Stimulated activated CD4-positive, alpha-beta T cell treated with anti-CD3 and anti-CD28 coated beads, Interleukin-12 subunit alpha, Interleukin-12 subunit beta, amount 100 ng/mL, for 4 hours (primary cell): ENCODE results near the gene SERPINB10.
"Not testable (repeated sequence)": the region's sequence is repeated elsewhere in the genome, so short reads cannot be mapped to it uniquely, and the experiment has no call there.

Source experiments
- DNase-seq: peaks from one replicate; pipeline ENCODE4 v3.0.0-alpha.2; 2020

SERPINB10 gene

DNA sequence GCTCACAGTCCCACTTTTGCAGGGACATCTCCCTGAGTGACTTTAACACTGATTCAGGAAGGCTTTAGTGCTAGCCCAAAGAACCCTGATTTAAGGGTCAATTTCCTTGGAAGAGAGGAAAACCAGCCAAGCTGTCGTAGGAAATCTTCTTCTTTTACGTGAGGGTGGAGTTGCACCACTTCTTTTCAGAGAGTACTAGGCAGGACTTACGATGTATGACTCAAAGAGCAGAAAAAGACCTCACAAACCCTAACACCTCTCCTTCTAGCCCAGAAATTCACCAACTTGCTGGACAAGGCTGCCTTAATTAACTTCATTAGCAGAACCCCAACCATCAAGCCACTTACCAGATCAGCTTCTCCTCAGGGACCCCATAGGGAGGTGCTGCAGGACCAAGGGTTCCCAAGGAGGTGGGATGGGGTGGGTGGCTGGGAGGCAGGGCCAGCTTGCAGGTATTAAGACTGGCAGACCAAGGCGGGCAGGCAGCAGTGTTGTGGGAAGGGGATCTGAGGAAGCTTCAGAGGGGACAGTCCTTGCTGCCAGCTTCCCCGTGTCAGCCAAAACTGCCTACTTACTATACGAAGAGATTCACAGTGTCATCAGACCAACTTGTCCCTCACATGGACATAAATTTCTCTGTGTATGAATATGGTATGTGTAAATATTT is 13.5 kb upstream of the SERPINB10 start:
- DNase-seq = no peak

DNA sequence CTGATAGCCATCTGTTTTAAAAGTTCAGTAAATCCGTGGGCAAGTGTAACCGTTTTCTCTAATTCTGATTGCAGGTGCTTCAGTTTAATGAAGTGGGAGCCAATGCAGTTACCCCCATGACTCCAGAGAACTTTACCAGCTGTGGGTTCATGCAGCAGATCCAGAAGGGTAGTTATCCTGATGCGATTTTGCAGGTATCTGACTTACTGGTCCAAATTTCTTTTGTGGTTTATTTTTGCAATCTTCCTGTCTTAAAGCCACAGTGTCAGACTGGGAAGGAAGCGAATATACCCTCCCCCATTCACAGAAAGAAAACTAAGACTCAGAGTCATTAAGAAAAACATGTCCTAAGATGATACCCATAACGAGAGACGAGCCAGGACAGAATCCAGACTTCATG is 12.6 kb upstream of the SERPINB10 start:
- DNase-seq = no peak

DNA sequence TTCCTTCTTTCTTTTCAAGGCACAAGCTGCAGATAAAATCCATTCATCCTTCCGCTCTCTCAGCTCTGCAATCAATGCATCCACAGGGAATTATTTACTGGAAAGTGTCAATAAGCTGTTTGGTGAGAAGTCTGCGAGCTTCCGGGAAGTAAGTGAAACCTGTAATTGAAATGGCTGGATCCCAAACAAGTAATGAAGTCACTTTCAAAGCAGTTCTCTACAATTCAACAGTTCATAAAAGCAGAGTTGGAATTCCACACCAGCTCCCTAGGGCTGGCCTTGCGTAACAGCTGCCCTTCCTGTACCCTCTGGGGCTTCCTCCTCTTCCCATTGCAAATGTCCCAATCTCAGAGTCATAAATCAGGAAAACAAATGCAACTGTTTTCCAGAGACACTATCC is 10.7 kb upstream of the SERPINB10 start:
- DNase-seq = no peak

DNA sequence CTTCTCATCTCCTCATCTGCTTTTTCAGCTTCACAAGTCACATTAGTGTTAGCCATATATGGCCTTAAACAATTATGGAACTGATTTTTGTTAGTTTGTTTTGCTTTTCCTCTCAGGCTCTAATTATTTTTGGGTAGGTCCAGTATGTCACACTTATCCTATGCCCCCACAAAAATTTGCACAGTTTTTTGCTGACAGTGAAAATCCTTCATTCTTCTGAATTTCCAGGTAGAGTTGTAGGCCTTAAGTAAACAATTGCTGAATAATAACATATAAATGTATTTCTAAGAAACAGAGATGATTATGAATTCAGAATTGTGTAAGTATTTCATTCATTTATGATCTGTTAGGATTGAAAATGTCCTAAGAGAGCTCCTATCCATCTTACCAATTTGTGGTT is 8.6 kb upstream of the SERPINB10 start:
- DNase-seq = no peak

DNA sequence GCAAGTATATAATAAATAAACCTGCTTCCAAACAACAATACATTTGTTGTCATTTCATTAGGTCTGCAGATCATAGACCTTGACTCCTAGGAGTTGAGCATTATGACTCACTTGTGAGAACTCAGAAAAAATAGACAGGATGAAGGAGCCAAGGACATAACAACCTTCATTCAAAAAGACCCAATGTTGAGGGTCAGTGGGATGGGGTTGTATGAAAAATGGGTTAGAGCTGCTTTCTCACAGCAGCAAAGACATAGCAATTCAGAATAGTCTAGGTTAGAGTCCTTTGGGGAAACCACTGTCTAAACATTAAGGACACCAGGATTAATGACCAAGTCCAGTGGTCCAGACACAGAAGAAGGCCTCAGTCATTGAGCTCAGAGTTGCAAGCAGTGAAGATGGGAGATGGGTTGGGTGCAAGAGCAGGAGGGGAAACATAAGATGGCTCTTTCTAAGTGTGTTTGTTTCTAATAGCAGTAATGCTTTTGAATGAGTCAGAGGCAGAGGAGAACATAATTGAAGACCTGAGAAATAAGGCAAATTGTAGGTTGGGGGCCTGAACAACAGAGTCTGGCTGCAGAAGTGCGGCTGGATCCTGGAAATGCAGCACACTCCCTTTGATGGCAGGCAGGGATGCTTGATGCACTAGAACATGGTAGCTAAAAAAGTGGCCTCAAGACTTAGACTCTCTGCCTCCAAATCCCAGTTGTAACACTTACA is 3.7 kb upstream of the SERPINB10 start:
- DNase-seq = no peak

DNA sequence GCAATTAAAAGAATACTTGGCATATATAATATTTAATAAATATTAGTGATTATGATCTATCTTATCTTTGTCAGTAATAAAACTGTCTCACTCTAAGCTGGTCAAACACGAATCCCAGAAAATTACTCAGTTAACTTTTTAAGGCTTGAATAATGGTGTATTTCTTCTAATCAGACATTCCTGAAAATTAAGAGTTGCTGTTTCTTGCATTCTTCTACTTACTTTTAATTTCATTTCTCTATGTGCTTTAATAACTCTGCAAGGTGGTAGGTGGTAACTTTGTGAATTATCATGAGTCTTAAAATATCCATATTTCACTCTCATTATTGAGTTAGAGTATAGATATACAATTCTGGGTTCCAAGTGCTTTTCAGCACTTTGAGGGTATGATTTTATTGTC is 3.1 kb upstream of the SERPINB10 start:
- no peak for DNase-seq

DNA sequence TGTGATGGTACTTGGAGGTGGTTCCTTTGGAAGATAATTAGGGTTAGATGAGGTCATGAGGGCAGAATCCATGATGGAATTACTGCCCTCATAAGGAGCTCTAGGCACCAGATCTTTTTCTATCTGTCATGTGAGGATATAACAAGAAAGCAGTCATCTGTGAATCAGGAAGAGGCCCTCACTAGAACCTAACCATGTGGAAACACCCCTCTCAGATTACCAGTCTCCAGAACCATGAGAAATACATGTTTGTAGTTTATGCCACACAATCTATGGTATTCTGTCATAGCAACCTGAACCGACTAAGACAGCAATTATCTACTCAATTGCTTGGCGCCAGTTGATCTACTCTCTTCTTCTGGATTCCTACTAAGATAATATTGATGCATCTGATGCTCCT is 2.4 kb upstream of the SERPINB10 start:
- no peak for DNase-seq

DNA sequence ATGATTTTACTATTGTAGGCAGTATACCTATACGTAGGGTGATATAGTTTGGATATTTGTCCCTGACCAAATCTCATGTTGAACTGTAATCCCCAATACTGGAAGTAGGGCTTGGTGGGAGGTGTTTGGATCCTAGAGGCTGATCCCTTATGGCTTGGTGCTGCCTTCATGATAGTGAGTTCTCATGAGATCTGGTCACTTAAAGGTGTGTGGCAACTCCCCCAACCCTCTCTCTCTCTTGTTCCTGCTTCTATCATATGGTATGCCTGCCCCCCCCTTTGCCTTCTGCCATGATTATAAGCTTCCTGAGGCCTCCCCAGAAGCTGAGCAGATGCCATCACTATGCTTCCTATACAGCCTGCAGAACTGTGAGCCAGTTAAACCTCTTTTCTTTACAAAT is 1.7 kb upstream of the SERPINB10 start:
- no peak for DNase-seq

DNA sequence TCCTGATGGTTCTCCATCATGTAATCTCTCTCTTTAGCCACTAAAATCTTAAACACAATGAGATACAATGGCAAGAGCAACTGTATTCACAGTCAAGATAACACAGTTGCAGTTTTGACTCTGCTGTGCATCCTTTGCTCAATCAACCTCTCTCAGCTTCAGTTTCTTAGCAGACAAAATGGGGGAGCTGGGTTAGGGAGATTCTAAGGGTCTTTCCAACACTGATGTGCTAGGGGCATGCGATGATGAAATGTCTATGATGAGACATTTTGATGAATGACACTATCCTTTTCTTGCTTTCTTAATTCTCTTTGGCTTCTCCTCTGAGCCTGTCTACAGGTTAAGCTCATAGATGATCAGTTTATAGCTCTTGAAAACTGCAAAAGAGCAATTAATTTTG is 1.1 kb downstream of the SERPINB10 start:
- no peak for DNase-seq

DNA sequence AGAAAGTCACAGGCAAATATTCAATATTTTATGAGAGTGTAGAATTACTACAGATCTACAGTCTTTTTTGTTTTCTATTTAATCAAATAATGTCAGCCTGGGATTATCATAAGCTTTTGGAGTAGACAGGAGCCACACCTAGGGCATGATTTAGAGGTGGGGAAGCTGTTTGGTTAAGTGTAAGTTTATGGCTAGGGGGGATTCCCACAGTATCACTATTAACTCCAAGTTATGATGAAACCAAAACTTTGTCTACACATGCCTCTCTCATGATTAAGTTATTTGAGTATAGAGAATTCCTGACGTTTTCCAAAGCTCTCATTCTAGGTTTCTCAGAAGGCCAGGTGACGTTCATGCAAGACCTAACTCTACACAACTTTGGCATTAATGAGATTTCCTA is 2.1 kb downstream of the SERPINB10 start:
- DNase-seq = no peak

DNA sequence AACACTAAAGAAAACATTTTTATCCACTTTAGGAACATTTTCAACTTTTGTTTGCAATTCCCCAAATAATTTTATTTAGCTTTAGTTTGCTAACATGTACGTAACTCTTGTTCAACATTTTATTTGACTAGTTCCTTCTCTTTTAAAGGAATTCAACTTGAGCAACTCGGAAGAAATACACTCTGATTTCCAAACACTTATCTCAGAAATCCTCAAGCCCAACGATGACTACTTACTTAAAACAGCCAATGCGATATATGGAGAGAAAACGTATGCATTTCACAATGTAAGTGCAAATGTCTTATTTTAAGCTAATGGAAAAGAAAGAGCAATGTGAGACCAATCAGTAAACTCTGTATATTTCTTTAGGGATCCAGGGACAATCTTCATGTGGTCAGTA is 10.1 kb downstream of the SERPINB10 start:
- DNase-seq = no peak

DNA sequence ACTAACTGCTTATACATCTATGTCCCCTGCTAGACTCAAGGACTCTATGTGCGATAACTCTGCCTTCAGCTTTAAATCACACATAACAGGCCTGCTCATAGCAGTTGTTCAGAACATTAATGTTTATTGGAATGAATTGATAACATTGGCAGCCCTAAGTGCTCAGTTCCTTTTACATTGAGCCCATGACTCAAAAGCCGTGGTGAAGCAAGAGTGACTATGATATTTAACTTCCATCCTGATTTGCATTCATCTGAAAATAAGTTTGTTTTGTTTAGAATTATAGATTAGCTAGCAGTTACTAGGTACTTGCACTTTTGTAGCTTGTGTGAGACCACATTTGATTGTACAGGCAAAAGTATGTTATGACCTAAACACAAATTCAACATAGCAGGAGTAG is 14.3 kb downstream of the SERPINB10 start:
- no peak for DNase-seq

DNA sequence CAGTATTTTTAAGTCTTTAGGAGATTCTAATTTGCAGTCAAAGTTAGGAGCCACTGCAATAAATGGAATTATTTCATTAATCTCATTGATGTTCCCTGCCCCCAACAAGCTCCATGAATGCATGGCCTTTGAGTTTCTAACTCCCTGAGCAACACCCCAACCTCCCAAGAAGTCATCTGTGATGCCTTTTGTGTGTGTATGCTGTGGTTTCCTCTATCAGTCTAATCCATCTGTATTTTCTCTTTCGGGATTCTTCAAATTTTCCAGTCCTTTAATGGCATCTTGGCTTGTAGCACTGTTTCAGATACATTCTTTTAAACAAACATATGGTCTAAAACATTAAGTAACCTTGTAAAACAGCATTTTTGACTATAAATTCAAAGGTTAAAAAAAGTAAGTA is 16.8 kb downstream of the SERPINB10 start:
- DNase-seq = no peak

DNA sequence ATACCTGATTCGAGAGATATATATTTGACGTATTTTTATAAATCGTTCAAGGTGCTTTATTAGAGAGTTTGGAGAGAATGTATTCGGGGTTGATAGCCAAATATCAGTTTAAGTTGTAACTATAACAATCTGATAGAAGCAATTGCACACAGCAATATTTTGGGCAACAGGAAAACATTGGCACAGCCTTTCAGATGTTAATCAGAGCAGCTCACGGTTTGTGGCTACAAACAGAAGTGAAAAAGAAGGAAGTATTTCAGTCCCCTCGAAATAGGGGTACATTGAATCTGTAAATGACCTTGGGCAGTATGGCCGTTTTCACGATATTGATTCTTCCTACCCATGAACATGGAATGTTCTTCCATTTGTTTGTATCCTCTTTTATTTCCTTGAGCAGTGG is 20.6 kb downstream of the SERPINB10 start:
- no peak for DNase-seq

DNA sequence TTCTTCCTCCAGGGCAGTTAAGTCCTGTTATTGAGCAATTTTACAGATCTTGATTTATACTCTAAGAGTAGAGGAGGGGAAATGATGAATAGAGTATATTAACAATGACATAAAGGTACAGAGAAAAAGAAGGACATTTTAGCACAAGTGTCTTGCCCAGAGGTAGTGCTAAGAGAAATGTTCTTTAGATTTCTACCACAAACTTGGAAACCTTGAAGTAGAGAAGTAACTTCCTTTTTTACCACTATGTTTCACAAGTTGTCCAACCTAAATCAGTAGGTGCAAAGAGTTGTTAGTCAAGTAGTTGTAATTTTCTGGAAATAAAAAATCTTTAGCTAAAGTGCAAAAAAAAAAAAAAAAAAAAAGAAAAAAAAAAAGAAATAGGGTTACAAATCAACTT is 21.6 kb downstream of the SERPINB10 start:
- not testable (repeated sequence) for DNase-seq

DNA sequence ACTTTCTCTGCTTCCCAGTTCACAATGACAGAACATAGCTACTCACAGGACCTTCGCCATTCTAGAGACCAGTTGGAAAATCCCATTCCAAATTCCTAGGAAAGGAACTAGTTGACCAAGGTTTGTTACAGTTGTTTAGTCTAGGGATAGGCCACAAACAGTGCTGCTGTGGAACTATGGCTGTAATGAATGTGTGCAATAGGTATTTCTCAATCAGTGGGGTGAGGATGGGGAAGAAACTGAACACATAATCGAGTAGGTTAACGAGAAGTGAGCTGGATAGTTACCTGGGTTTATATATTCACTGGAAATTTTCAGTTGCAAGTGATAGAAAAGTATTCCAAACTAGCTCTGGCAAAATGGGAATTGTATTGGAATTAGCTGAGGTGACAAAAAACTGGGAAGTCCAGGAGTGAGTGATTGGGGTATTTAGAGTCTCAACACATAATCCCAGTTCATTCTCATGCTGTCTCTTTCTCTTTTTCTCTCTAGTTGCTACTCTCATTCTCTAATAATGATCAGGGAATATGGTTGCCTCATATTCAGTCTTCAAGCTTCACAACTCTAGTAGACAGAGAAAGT is 23.1 kb downstream of the SERPINB10 start:
- no peak for DNase-seq

DNA sequence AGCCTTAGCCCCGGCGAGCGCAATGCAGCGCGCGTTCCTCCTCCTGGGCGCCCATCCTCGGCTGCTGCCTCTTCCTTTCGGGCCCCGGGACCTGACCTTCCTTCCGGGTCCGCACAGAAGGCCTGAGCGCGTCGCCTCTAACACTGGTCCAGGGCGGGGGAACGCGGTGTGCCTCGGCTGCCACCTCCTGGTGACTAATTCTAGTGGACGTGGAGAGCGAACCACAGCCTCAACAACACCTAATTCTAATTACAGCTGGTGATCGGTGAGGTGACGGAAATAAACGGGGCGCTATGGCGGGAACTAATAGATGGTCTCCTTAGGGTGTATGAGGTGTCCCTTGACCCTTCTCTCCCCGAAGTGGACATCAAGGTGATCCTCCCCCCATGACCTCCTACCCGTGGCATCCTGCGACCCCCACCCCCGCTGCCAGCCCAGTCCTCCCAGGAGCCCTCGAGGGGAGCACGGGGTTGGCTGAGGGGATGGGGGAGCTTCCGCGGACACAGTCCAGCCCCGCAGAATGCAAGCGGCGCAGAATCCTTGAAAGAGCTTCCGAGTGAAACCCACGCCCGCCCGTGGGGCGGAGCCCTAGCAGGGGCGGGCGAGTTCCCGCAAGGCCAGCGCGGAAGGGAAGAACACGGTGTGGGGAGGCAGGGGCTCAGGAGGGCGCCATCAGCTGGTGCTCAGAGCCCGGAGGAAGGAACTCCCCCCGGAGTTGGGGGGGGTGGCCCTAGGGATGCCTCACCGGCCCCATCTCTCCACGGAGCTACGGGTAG is 28.6 kb downstream of the SERPINB10 start:
- peak; percentile 56 for DNase-seq

DNA sequence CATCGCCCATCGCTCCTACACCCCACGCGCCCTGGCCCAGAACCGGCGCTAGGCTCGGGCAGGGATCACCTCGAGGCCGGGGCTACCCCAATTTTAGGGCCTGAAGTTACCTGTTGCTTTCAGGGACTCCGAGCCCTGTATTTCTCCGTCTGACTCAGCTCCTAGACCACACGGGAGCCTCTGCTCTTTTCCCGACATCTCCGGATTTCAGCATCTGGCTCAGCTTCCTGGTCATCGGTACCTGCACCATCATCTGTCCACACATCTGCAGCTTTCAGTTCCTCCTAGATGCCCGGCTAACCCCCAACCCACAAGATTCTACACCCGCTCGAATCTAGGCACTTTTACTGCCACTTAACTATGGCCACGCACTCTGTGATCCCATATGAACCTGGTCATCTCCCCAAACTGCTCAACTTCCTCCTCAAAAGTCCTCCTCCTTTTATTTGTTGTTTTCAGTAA is 29.2 kb downstream of the SERPINB10 start:
- DNase-seq = no peak

DNA sequence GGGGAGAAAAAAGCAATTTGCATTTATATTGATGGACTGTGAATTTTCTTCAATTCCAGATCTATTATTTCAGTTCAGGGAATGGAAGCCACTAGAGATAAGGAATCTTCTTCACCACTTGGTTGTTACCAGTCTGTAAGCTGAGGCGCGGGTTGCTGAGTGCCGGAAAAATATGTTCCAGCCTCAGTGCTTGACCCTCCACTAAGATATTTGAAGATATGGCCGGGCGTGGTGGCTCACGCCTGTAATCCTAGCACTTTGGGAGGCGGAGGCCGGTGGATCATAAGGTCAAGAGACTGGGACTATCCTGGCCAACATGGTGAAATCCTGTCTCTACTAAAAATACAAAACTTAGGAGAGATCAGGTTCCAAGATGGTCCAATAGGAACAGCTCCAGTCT is 32.2 kb downstream of the SERPINB10 start:
- no peak for DNase-seq

DNA sequence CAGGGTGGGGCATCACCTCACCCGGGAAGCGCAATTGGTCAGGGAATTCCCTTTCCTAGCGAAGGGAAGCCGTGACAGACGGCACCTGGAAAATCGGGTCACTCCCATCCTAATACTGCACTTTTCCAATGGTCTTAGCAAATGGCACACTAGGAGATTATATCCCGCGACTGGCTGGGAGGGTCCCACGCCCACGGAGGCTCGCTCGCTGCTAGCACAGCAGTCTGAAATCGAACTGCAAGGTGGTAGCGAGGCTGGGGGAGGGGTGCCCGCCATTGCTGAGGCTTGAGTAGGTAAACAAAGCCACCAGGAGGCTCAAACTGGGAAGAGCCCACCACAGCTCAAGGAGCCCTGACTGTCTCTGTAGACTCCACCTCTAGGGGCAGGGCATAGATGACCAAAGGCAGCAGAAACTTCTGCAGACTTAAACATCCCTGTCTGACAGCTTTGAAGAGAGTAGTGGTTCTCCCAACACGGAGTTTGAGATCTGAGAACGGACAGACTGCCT is 32.8 kb downstream of the SERPINB10 start:
- DNase-seq = not testable (repeated sequence)

DNA sequence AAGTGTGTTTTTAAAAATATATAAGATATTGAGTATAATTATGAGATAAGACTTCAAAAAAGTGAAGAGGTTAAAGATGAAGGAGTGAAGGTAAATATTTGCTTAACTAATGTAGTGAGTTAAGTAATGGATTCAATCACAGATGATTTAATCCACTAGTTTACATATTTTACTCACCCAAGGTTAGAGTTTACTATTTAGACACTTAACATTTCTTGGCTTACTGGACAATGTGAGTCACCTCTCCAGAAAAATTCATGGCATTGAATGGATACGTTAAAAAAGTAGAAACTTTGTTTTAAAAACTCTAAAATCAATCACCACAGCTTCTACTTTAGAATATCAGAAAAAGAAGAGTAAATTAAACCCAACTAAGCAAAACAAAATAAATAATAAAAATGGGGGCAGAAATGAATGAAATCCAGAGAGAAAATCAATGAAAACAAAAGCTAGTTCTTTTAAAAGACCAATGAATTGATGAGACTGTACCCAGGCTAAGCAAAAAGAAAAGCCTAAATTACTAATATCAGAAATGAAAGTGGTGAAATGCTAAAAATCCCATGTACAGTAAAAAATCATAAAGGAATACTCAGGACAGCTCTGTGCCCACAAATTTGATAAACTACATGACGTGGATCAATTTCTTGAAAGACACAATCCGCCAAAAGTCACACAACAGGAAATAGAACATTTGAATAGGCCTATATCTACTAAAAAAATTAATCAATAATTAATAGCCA is 39.5 kb downstream of the SERPINB10 start:
- DNase-seq = no peak

DNA sequence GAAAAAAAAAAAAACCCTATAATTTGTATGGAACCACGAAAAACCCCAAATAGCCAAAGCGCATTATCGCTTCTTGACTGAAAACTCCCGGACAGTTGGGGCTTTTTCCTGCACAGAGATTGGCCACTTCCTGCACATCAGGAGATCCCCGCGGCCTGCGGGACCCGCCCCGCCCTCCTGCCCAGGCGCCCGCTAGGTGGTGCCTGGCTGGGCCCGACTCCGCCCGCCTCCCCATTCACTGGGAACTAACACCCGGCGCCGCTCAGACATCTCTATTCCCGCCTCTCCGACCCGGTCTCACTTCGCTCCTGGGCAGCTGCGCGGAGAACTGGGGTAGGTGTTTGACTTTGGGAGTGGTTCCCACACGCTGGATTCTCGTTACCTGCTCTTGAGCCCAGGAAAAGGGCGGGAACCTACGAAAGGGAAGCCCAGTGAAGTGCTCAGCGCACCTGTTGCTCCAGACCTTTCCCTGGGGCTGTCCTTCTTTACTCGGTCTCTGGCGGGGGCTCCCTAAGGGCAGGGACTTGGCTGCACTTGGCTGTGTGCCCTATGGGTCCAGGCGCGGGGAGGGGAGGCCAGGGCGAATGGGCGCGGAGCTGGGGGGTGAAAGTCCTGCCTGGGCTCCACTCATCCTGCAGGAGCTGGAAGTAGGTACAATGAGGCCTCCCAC is 41.4 kb downstream of the SERPINB10 start, which contains the start of gene HMSD:
TSS of gene HMSD (plus strand) at position 234 of the 670 bp plus-strand sequence. CDS start 4,155 bp downstream, outside the sequence.
- peak; percentile 52 for DNase-seq
